NK-92 (cell line): ENCODE data around the gene NOS1AP.

ENCODE experiments used
- DNase-seq: peaks from one replicate; lab custom pipeline; 2025; ENCODE audit not compliant: unreplicated experiment; lab: John Stamatoyannopoulos, UW

NOS1AP gene

GRCh38 chr1:162360237-162360873 lies 290.9 kb downstream of the NOS1AP start:
- DNase-seq, result no peak

- no peak for DNase-seq
Observed at GRCh38 chr1:162360874-162361260, 291.4 kb downstream of the NOS1AP start.

GRCh38 chr1:162361349-162361748 lies 291.9 kb downstream of the NOS1AP start:
- no peak for DNase-seq

- no peak for DNase-seq
Observed at GRCh38 chr1:162363823-162364222, 294.3 kb downstream of the NOS1AP start.

- no peak for DNase-seq
Observed at GRCh38 chr1:162364498-162364897, 295.0 kb downstream of the NOS1AP start.

GRCh38 chr1:162365284-162366020 lies 296.0 kb downstream of the NOS1AP start:
- DNase-seq, result no peak

GRCh38 chr1:162366149-162366548 lies 296.7 kb downstream of the NOS1AP start:
- DNase-seq, result no peak

GRCh38 chr1:162366671-162367070 lies 297.2 kb downstream of the NOS1AP start:
- DNase-seq, result no peak

GRCh38 chr1:162367073-162367472 lies 297.6 kb downstream of the NOS1AP start:
- no peak for DNase-seq

- DNase-seq, result no peak
Observed at GRCh38 chr1:162367772-162368171, 298.3 kb downstream of the NOS1AP start.

- DNase-seq, result no peak
Observed at GRCh38 chr1:162368451-162368850, 299.0 kb downstream of the NOS1AP start.

GRCh38 chr1:162369571-162369970 lies 300.1 kb downstream of the NOS1AP start:
- no peak for DNase-seq

- no peak for DNase-seq
Observed at GRCh38 chr1:162370161-162370560, 300.7 kb downstream of the NOS1AP start.

GRCh38 chr1:162370721-162371120 lies 301.2 kb downstream of the NOS1AP start:
- no peak for DNase-seq

GRCh38 chr1:162371611-162372010 lies 302.1 kb downstream of the NOS1AP start:
- DNase-seq, result no peak

- DNase-seq, result no peak
Observed at GRCh38 chr1:162372159-162373071, 302.9 kb downstream of the NOS1AP start.

GRCh38 chr1:162373072-162373427 lies 303.6 kb downstream of the NOS1AP start:
- no peak for DNase-seq

- DNase-seq, result no peak
Observed at GRCh38 chr1:162373541-162374260, 304.2 kb downstream of the NOS1AP start.

GRCh38 chr1:162374406-162374805 lies 304.9 kb downstream of the NOS1AP start:
- DNase-seq, result no peak

GRCh38 chr1:162375463-162375862 lies 306.0 kb downstream of the NOS1AP start:
- no peak for DNase-seq

GRCh38 chr1:162376691-162377090 lies 307.2 kb downstream of the NOS1AP start, which contains the start of gene SPATA46:
Gene SPATA46 (minus strand): TSS chr1:162376854. CDS start chr1:162376790, 64 bp downstream.
- no peak for DNase-seq
